Dendritic cell treated with granulocyte-macrophage colony-stimulating factor and Interleukin-4, amounts not matched to agents 40 ng/mL and 50 ng/mL, for 4 days (primary cell): ENCODE measurements around the gene AMZ2.
"Not testable (repeated sequence)": the region's sequence is repeated elsewhere in the genome, so short reads cannot be mapped to it uniquely, and the experiment has no call there.

Experiments
- H3K27ac Mint-ChIP-seq: one replicate; pipeline ENCODE4 v1.8.0; 2022; ENCODE audit warnings: mild to moderate bottlenecking, mixed read lengths
- H3K27me3 Mint-ChIP-seq: one replicate; pipeline ENCODE4 v1.8.0; 2022; ENCODE audit warnings: mild to moderate bottlenecking, mixed read lengths
- H3K36me3 Mint-ChIP-seq: one replicate; pipeline ENCODE4 v1.8.0; 2022; ENCODE audit warnings: low read depth, mixed read lengths
- H3K4me1 Mint-ChIP-seq: one replicate; pipeline ENCODE4 v1.8.0; 2022; ENCODE audit warnings: low read depth, mixed read lengths
- H3K4me3 Mint-ChIP-seq: one replicate; pipeline ENCODE4 v1.8.0; 2022; ENCODE audit warnings: mild to moderate bottlenecking, moderate library complexity, mixed read lengths
- H3K9me3 Mint-ChIP-seq: one replicate; pipeline ENCODE4 v1.8.0; 2022; ENCODE audit warnings: mixed read lengths
- intact Hi-C: fragments of 100-400 bp; cut with micrococcal nuclease; formaldehyde crosslinking; loops from one replicate; pipeline ENCODE4 v1.15.0; 2022

AMZ2 gene

DNA sequence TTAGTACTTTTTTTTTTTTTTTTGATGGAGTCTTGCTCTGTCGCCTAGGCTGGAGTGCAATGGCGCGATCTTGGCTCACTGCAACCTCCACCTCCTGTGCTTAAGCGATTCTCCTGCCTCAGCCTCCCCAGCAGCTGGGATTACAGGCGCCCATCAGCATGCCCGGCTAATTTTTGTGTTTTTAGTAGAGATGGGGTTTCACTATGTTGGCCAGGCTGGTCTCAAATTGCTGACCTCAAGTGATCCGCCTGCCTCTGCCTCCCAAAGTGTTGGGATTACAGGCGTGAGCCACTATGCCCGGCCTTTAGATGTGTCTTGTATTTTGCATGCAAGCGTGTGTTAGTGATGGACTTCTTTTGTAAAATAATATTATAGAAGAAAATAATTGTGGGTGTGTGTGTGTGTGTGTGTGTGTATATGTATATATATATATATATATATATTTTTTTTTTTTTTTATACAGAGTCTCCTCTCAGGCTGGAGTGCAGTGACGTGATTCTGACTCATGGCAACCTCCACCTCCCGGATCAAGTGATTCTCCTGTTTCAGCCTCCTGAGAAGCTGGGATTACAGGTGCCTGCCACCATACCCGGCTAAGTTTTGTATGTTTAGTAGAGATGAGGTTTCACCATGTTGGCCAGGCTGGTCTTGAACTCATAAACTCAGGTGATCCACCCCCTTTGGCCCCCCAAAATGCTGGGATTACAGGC lies 38.5 kb upstream of the AMZ2 start:
- H3K4me1 Mint-ChIP-seq, result peaks cover 32% of the 10 kb centered on the region
- intact Hi-C loops, result loop anchor here (5.0 kb wide), 1 partner anchor 38 kb away; the partner anchor contains the start of gene AMZ2
- H3K9me3 Mint-ChIP-seq, H3K27ac Mint-ChIP-seq, H3K4me3 Mint-ChIP-seq: not testable (repeated sequence)
- H3K36me3 Mint-ChIP-seq, result peaks cover 46% of the 10 kb centered on the region
- peaks cover 15% of the 10 kb centered on the region for H3K27me3 Mint-ChIP-seq

DNA sequence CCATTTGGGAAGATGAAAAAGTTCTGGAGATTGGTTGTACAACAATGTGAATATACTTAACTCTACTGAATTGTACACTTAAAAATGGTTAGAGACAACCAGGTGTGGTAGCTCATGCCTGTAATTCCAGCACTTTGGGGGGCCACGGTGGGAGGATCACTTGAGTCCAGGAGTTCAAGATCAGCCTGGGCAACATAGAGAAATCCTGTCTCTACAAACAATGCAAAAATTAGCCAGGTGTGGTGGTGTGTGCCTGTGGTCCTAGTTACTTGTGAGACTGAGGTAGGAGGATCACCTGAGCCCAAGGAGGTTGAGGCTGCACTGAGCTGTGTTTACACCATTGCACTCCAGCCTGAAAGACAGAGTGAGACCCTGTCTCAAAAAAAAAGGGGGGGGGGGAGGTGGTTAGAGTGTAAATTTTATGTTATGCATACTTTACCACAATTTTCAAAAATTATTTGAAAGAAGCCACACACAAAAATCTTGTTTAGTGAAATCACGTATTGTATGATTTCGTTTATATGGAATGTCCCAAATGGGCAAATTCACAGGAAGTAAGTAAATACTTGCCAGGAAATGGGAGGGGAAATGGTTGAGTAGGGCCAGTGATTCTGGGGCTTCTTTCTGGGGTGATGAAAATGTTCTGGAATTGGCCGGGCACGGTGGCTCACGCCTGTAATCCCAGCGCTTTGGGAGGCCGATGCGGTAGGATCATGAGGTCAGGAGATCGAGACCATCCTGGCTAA lies 37.1 kb upstream of the AMZ2 start:
- no peaks in the 10 kb centered on the region for H3K9me3 Mint-ChIP-seq
- peaks cover 40% of the 10 kb centered on the region for H3K36me3 Mint-ChIP-seq
- H3K27ac Mint-ChIP-seq, result no peak overlapping the region
- no peak overlapping the region for H3K4me3 Mint-ChIP-seq
- peaks cover 42% of the 10 kb centered on the region for H3K4me1 Mint-ChIP-seq
- peaks cover 8% of the 10 kb centered on the region for H3K27me3 Mint-ChIP-seq
- intact Hi-C loops, result no loop called here

DNA sequence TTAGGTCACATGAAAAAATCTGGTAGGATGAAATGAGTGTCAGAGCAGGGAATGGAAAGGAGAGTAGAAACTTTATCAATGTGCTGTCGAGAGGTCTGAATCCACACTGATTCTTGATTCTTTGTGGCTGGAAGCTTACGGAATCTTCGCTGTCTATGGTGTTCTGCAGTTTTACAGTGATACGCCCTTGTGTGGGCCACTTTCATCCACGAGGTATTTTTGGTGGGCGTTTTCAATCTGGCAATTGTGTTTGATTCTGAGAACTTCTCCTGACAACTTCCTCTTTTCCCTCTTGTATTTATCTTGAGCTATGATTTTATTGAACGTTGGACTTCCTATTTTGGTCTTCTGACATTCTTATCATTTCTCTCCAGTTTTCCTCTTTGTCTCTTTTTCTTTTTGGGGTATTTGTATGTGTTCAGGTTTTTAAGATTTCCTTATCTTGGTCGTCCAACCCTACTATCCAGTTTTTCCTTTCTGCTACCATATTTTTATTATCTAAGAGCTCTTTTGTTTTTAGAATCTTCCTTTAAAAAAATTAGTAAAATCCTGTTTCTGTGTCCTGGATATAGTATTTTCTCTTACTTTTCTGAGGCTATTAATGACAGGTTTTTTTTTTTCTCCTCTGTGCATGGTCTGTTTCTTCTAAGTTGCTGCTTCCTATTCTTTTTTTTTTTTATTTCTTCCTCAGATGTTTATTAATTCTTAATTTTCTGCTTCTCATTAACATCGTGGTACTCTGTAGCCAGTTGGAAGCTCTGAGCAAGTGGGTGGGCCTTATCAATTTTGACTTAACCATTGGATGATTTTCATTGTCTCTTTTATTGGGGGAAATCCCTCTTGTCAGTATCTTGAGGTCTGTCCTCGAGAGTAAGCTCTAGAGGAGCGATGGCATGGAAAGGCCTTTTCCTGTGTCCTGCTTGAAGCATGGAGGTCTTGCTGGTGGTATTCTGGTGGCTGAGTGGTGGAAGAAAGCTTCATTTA lies 34.1 kb upstream of the AMZ2 start:
- H3K36me3 Mint-ChIP-seq, result peaks cover 30% of the 10 kb centered on the region
- H3K9me3 Mint-ChIP-seq, intact Hi-C loops, H3K27me3 Mint-ChIP-seq: not testable (repeated sequence)
- H3K27ac Mint-ChIP-seq, result peak overlapping the region; percentile 86
- peak overlapping the region; percentile 64 for H3K4me3 Mint-ChIP-seq
- H3K4me1 Mint-ChIP-seq, result peaks cover 31% of the 10 kb centered on the region

DNA sequence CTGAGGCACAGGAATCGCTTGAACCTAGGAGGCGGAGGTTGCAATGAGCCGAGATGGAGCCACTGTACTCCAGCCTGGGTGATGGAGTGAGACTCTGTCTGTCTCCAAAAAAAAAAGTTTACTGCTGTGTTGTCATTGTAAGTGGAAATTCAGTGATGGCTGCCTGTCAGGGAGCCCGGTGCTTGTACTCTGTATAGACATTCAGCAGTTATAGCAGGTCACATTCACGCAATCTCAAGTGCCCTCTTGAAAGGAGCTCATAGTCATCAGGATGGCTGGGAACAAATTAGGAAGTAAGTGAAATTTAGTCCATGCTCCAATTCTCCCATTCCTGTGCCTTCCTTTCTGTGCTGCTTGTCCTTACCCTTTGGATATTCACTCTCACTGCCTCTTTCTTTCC lies 32.4 kb upstream of the AMZ2 start:
- Mint-ChIP-seq H3K36me3 (peaks cover 25% of the 10 kb centered on the region), H3K4me1 (peaks cover 31% of the 10 kb centered on the region)
- H3K4me3 Mint-ChIP-seq, intact Hi-C loops, H3K27ac Mint-ChIP-seq, H3K9me3 Mint-ChIP-seq, H3K27me3 Mint-ChIP-seq: not testable (repeated sequence)

DNA sequence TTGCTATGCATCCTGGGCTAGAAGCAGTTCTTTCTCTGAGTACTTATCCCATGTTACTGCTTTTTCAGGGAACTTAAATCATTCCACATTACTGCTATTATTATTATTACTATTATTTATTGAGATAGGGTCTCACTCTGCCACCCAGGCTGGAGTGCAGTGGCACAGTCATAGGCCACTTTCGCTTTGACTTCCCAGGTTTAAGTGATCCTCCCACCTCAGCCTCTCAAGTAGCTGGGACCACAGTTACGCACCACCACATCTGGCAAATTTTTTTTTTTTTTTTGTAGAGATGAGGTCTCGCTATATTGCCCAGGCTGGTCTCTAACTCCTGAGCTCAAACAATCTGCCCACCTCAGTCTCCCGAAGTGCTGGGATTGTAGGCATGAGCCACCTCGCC lies 28.4 kb upstream of the AMZ2 start:
- H3K27ac Mint-ChIP-seq, H3K4me3 Mint-ChIP-seq, H3K9me3 Mint-ChIP-seq, intact Hi-C loops, H3K27me3 Mint-ChIP-seq: not testable (repeated sequence)
- H3K4me1 Mint-ChIP-seq, result peaks cover 23% of the 10 kb centered on the region
- peaks cover 16% of the 10 kb centered on the region for H3K36me3 Mint-ChIP-seq

DNA sequence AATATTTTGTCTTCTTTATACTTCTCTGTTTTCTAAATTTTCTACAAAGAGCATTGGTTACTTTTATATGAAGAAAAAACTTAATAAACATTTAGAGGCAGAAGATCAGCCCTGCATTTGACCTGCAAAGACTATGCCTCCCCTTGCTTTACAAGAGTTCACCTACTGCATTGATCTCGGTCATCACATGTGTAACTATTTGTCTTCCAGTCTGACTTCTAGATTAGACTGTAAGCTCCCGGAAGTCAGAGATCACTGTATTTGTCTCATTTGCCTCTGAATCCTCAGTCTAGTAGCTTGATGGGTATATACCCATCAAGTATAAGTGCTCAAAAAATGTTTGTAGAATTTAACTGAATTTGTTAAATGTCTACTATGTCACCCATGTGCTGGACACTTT lies 27.7 kb upstream of the AMZ2 start:
- intact Hi-C loops, H3K4me3 Mint-ChIP-seq, H3K9me3 Mint-ChIP-seq, H3K27ac Mint-ChIP-seq, H3K27me3 Mint-ChIP-seq: not testable (repeated sequence)
- H3K36me3 Mint-ChIP-seq, result peaks cover 16% of the 10 kb centered on the region
- peaks cover 23% of the 10 kb centered on the region for H3K4me1 Mint-ChIP-seq

DNA sequence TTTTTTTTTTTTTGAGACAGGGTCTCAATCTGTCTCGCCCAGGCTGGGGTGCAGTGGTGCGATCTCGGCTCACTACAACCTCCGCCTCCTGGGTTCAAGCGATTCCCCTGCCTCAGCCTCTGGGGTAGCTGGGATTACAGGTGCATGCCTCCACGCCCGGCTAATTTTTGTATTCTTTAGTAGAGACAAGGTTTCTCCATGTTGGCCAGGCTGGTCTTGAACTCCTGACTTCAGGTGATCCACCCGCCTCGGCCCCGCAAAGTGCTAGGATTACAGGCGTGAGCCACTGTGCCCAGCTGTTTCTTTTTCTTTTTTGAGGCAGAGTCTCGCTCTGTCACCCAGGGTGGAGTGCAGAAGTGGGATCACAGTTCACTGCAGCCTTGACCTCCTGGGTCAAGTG lies 27.1 kb upstream of the AMZ2 start:
- H3K36me3 Mint-ChIP-seq, result peaks cover 16% of the 10 kb centered on the region
- H3K9me3 Mint-ChIP-seq, intact Hi-C loops, H3K27ac Mint-ChIP-seq, H3K4me3 Mint-ChIP-seq, H3K27me3 Mint-ChIP-seq: not testable (repeated sequence)
- peaks cover 20% of the 10 kb centered on the region for H3K4me1 Mint-ChIP-seq

DNA sequence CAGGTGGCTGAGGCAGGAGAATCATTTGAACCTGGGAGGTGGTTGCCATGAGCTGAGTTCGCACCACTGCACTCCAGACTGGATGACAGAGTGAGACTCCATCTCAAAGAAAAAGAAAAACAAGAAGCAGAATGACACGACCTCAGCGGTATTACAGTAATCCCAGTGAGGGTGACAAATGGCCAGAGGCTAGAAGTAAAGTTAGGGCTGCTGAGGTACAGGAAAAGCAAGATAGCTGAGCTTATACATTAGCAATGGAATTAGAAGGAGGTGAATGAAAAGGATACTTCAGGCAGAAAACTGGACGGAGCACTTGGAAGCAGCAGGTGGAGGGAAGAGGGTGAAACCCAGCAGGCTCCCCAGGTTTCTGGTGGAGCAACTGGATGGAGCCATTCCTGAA lies 26.1 kb upstream of the AMZ2 start:
- Mint-ChIP-seq H3K9me3 (no peaks in the 10 kb centered on the region), H3K27ac (no peak overlapping the region), H3K4me1 (peaks cover 20% of the 10 kb centered on the region), H3K36me3 (peaks cover 16% of the 10 kb centered on the region), H3K4me3 (no peak overlapping the region), H3K27me3 (peaks cover 4% of the 10 kb centered on the region)
- intact Hi-C loops, result no loop called here

DNA sequence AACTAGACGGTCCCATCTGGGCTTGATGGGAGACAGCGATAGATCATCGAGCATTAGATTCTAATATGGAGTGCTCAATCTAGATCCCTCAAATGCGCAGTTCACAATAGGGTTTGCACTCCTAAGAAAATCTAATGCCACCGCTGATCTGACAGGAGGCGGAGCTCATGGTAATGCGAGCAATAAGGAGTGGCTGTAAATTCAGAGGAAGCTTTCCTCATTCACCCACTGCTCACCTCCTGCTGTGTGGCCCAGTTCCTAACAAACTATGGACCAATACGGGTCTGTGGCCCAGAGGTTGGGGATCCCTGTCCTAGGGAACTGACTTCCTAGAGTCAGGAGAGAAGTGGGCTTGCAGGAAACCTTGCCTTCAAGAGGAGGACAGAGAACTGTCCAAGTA lies 25.2 kb upstream of the AMZ2 start:
- Mint-ChIP-seq H3K36me3 (peaks cover 20% of the 10 kb centered on the region), H3K4me3 (no peak overlapping the region), H3K4me1 (peaks cover 24% of the 10 kb centered on the region), H3K9me3 (no peaks in the 10 kb centered on the region), H3K27ac (no peak overlapping the region), H3K27me3 (peaks cover 5% of the 10 kb centered on the region)
- intact Hi-C loops, result no loop called here

DNA sequence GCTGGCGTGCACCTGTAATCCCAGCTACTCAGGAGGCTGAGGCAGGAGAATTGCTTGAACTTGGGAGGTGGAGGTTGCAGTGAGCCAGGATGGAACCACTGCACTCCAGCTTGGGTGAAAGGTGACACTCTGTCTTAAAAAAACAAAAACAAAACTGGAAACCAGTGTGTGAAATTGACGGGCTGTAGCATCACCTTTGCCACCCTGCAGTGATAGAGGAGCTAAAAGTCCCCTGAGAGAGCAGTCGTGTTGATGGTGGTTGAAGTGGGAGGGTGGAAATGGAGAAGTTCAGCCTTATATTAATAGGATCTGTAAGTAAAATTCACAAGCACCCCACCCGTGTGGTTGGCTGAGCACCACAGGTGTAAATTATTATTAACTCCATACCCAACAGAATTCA lies 22.8 kb upstream of the AMZ2 start:
- H3K27ac Mint-ChIP-seq, H3K27me3 Mint-ChIP-seq, H3K4me3 Mint-ChIP-seq, intact Hi-C loops, H3K36me3 Mint-ChIP-seq, H3K9me3 Mint-ChIP-seq: not testable (repeated sequence)
- peaks cover 47% of the 10 kb centered on the region for H3K4me1 Mint-ChIP-seq

DNA sequence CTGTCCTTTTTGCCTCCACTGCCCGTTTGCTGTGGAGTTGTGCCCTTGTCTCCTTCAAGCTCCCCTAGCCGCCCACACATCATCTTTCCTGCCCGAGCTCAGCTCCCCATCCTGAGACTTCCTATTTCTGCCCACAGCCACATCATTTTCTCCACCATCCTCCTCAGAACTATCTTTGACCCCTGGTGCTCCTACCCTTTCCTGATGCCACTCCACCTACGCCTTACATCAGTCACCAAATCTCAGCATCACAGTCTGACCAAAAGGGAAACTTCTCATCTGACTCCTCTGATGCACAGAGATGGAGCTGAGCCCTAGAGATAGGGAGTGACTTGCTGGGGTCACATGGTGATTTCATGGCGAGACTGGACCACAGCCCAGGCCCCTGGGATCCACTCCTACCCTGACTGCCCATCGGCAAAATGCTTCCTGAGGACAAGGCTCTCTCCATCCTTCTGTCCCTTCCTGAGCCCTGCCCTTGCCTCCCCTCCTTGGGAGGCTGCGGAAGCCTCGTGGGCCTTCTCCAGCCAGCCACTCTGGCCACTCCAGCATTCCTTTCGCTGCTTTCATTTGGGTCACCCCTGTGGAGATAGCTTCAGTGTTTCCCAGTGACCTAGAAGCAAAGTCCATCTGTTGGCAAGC lies 19.7 kb upstream of the AMZ2 start:
- H3K4me3 Mint-ChIP-seq, H3K27me3 Mint-ChIP-seq, H3K36me3 Mint-ChIP-seq, intact Hi-C loops, H3K9me3 Mint-ChIP-seq: not testable (repeated sequence)
- Mint-ChIP-seq H3K4me1 (peaks cover 39% of the 10 kb centered on the region), H3K27ac (peak overlapping the region; percentile 0)

DNA sequence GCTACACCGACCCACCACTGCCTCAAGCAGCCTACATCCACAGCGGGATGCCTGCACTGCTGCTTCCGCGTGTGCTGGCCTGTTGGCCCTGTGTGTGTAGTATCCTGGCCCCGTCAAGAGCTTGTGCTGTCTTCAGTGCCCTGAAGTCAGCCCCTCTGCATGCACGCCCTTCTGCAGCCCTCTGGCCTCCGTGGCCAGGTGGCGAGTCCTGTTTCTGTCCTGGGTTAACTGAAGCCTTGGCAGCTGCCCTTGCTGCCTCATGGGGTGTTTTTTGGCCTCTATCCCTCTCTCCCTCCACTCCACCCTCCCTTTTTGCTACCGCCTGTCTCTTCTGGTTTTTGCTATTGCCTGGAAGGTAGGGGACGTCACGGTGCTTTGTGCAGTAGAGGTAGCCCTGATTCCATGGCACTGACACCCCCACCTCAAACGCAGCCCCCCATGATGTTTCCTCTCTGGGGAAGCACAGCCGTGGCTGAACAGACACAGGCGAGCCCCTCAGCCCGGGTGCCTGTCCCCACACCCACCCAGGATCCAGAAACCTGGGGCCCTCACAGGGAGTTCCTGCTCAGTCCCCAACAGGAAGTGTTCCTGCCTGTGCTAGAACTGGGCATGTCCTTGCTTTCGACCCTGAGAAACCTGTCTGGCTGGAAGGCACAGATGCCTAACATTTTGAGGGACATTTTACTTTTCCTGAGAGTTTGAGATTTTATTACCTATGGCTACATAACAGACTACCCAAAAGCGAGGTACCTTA lies 18.8 kb upstream of the AMZ2 start:
- Mint-ChIP-seq H3K27me3 (peaks cover 5% of the 10 kb centered on the region), H3K4me1 (peaks cover 40% of the 10 kb centered on the region), H3K27ac (peak overlapping the region; percentile 0), H3K9me3 (no peaks in the 10 kb centered on the region), H3K4me3 (no peak overlapping the region), H3K36me3 (peaks cover 6% of the 10 kb centered on the region)
- intact Hi-C loops, result no loop called here

DNA sequence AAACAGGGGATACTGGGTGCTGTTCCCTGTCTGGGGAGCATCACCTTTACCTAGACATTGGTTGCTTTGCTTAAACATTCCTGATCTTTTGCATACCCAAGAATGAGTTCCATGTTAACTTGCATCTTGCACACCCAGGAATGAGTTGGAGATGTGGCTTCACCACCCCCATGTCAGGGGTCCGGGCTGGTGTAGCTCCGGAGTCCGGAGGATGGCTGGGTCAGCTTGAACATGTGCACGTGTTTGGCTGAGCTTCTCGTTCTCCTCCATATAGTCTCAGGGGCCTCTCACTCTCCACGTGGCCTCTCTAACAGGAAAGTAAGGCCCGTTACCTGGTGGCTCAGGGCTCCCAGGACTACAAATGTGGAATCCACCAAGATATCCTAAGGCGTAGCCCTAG lies 18.2 kb upstream of the AMZ2 start:
- peaks cover 43% of the 10 kb centered on the region for H3K4me1 Mint-ChIP-seq
- H3K36me3 Mint-ChIP-seq, result peaks cover 6% of the 10 kb centered on the region
- no peaks in the 10 kb centered on the region for H3K9me3 Mint-ChIP-seq
- intact Hi-C loops, result no loop called here
- H3K4me3 Mint-ChIP-seq, result no peak overlapping the region
- H3K27me3 Mint-ChIP-seq, result peaks cover 5% of the 10 kb centered on the region
- H3K27ac Mint-ChIP-seq, result no peak overlapping the region
